ENCODE measurements around the gene GPRC5D. TPM values are rescaled to one million over a fixed set of nuclear protein-coding genes. Genes with fewer than 3 reads are reported as not detected.

GPRC5D gene
- total and polyA plus RNA-seq, 8 donors = 0.69 to 1.7 (median 0.84) TPM; not detected in 2

DNA sequence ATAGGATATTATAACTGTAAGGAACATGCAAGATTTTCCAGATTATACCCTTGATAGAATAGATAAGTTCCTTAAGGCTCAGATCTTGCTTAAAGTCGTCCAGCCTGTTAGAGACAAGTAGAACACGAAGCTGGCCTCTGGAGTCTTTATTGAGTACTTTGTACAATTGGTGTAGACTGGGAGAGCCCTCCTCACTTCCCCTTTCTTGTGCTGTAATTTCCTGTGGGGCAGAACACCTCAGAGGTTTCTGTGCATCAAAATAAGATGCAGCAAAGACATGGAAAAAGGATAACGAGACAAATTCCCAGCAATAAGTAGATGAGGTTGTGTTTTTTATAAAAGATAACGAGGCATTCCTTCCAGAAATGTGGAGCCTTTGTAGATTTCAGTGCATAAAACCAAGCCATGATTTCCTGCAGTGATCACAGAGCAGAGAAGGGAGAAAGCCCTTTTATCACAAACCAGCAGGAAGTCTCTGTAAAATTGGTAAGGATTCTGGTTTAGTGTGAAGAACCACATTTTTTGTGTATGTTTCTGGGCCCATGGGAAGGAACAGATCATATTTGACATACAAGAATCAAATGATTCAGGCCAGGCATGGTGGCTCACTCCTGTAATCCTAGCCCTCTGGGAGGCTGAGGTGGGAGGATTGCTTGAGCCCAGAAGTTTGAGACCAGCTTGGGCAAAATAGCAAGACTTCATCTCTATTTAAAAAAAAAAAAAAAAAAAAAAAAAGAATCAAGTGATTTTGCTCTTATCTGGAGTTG is 42.6 kb downstream of the GPRC5D start:
- TF ChIP-seq, protein P1, sequence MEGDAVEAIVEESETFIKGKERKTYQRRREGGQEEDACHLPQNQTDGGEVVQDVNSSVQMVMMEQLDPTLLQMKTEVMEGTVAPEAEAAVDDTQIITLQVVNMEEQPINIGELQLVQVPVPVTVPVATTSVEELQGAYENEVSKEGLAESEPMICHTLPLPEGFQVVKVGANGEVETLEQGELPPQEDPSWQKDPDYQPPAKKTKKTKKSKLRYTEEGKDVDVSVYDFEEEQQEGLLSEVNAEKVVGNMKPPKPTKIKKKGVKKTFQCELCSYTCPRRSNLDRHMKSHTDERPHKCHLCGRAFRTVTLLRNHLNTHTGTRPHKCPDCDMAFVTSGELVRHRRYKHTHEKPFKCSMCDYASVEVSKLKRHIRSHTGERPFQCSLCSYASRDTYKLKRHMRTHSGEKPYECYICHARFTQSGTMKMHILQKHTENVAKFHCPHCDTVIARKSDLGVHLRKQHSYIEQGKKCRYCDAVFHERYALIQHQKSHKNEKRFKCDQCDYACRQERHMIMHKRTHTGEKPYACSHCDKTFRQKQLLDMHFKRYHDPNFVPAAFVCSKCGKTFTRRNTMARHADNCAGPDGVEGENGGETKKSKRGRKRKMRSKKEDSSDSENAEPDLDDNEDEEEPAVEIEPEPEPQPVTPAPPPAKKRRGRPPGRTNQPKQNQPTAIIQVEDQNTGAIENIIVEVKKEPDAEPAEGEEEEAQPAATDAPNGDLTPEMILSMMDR (IDR thresholded peaks at IDR 0.05) = no peak
- Histone ChIP-seq H3K4me3 (no peak overlapping the region), H3K27ac (peak overlapping the region in 1 of 2 donors; percentile 13), H3K9me3 (no peaks in the 10 kb centered on the region), H3K36me3 (no peaks in the 10 kb centered on the region), H3K27me3 (no peaks in the 10 kb centered on the region), H3K4me1 (peaks cover 15 to 17% of the 10 kb centered on the region in 2 donors)
- intact Hi-C loops (cut with DNase I) = no loop called here
- no peak for DNase-seq
- no peak for ATAC-seq

DNA sequence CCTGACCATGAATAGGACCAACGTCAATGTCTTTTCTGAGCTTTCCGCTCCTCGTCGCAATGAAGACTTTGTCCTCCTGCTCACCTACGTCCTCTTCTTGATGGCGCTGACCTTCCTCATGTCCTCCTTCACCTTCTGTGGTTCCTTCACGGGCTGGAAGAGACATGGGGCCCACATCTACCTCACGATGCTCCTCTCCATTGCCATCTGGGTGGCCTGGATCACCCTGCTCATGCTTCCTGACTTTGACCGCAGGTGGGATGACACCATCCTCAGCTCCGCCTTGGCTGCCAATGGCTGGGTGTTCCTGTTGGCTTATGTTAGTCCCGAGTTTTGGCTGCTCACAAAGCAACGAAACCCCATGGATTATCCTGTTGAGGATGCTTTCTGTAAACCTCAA is 43.3 kb downstream of the GPRC5D start:
- intact Hi-C loops (cut with DNase I) = no loop called here
- Histone ChIP-seq H3K36me3 (no peaks in the 10 kb centered on the region), H3K4me3 (no peak overlapping the region), H3K27ac (no peak overlapping the region), H3K9me3 (no peaks in the 10 kb centered on the region), H3K27me3 (no peaks in the 10 kb centered on the region), H3K4me1 (peaks cover 15 to 17% of the 10 kb centered on the region in 2 donors)
- TF ChIP-seq, protein P1 (IDR thresholded peaks at IDR 0.05) = no peak
- DNase-seq (no peak), ATAC-seq (no peak)

GRCh38 chr12:12908252-12908651 is 43.7 kb downstream of the GPRC5D start:
- no peak for ATAC-seq
- no peak for DNase-seq
- Histone ChIP-seq H3K4me1 (peaks cover 15 to 17% of the 10 kb centered on the region in 2 donors), H3K4me3 (no peak overlapping the region), H3K27ac (no peak overlapping the region), H3K9me3 (no peaks in the 10 kb centered on the region), H3K36me3 (no peaks in the 10 kb centered on the region), H3K27me3 (no peaks in the 10 kb centered on the region)
- TF ChIP-seq, protein P1 (IDR thresholded peaks at IDR 0.05) = no peak
- intact Hi-C loops (cut with DNase I) = no loop called here

- H3K4me1 ChIP-seq = peaks cover 17 to 19% of the 10 kb centered on the region in 2 donors
- no peaks in the 10 kb centered on the region for H3K27me3 ChIP-seq
- intact Hi-C loops (cut with DNase I) = no loop called here
- TF ChIP-seq, protein P1 (IDR thresholded peaks at IDR 0.05) = no peak
- no peak for DNase-seq
- no peak overlapping the region for H3K4me3 ChIP-seq
- H3K9me3 ChIP-seq = no peaks in the 10 kb centered on the region
- no peak for ATAC-seq
- no peak overlapping the region for H3K27ac ChIP-seq
- no peaks in the 10 kb centered on the region for H3K36me3 ChIP-seq
Measured at GRCh38 chr12:12907552-12907951, 44.4 kb downstream of the GPRC5D start.

- H3K9me3 ChIP-seq = no peaks in the 10 kb centered on the region
- no peak for DNase-seq
- no peak overlapping the region for H3K27ac ChIP-seq
- TF ChIP-seq, protein P1 (IDR thresholded peaks at IDR 0.05) = no peak
- peaks cover 19 to 25% of the 10 kb centered on the region in 2 donors for H3K4me1 ChIP-seq
- intact Hi-C loops (cut with DNase I) = no loop called here
- no peak overlapping the region for H3K4me3 ChIP-seq
- H3K27me3 ChIP-seq = no peaks in the 10 kb centered on the region
- ATAC-seq = no peak
- H3K36me3 ChIP-seq = no peaks in the 10 kb centered on the region
Measured at GRCh38 chr12:12903642-12904609, 48.0 kb downstream of the GPRC5D start.

All from left lung (tissue), 10 donors.